Stimulated activated CD8-positive, alpha-beta memory T cell treated with anti-CD3 and anti-CD28 coated beads, Interleukin-12 subunit alpha, Interleukin-12 subunit beta, amount 100 ng/mL, for 24 hours (primary cell): Measurements from ENCODE around the gene CEP72.
"Not testable (repeated sequence)": the region's sequence is repeated elsewhere in the genome, so short reads cannot be mapped to it uniquely, and the experiment has no call there.

Experiments used
- DNase-seq: peaks from one replicate; pipeline ENCODE4 v3.0.0-alpha.2; 2020; ENCODE audit errors: extremely low read depth

CEP72 gene

GRCh38 chr5:600886-601541 is 11.1 kb upstream of the CEP72 start:
- no peak for DNase-seq

- DNase-seq, result no peak
These were observed 10.2 kb upstream of the CEP72 start for GRCh38 chr5:601771-602465.

- DNase-seq, result no peak
These were observed 9.6 kb upstream of the CEP72 start for GRCh38 chr5:602466-603035.

- no peak for DNase-seq
These were observed 8.8 kb upstream of the CEP72 start for GRCh38 chr5:603081-603998.

- DNase-seq, result no peak
These were observed 7.7 kb upstream of the CEP72 start for GRCh38 chr5:604391-604831.

GRCh38 chr5:605090-605489 is 7.0 kb upstream of the CEP72 start:
- DNase-seq, result not testable (repeated sequence)

- no peak for DNase-seq
These were observed 6.1 kb upstream of the CEP72 start for GRCh38 chr5:606061-606460.

- no peak for DNase-seq
These were observed 5.4 kb upstream of the CEP72 start for GRCh38 chr5:606526-607399.

- no peak for DNase-seq
These were observed 4.4 kb upstream of the CEP72 start for GRCh38 chr5:607541-608428.

- no peak for DNase-seq
These were observed 3.4 kb upstream of the CEP72 start for GRCh38 chr5:608429-609370.

GRCh38 chr5:609506-609905 is 2.6 kb upstream of the CEP72 start:
- DNase-seq, result no peak

- no peak for DNase-seq
These were observed 2.0 kb upstream of the CEP72 start for GRCh38 chr5:610011-610743.

- DNase-seq, result no peak
These were observed 1.1 kb upstream of the CEP72 start for GRCh38 chr5:610744-611730.

- no peak for DNase-seq
These were observed 621 bp downstream of the CEP72 start for GRCh38 chr5:612498-613424.

- no peak for DNase-seq
These were observed 4.4 kb downstream of the CEP72 start for GRCh38 chr5:616484-617039.

GRCh38 chr5:617896-618295 is 5.8 kb downstream of the CEP72 start:
- DNase-seq, result no peak
